ENCODE data around the gene KCNIP2. TPM values are rescaled to one million over a fixed set of nuclear protein-coding genes. Genes with fewer than 3 reads are reported as not detected.
A peak's percentile ranks its signal among the peaks of the same experiment; 100 is the strongest.

Gene KCNIP2
- total and polyA plus RNA-seq, 2 donors (not counting 3 experiments of a cell fraction or from before 2014, with no cell fraction given) = 0.36 to 2.2 TPM

DNA sequence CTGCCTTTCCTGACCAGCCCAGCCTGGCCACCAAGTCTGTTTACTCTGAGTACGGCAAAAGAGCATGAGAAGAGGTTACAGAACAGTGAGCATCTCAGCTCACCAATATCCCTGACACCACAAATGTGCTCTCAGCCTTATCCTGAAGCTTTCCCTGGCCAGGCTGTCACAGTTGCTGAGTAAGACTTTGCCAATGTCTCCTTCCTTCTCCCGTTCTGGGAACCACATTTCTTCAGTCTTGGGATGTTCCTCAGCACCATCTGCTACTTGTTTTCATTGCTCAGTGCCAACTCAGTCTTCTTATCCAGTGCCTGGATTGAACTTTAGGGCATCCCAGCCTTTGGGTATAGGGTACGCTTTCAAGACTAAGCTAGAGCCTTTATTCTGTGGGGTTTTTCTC lies 7.1 kb upstream of the KCNIP2 start:
- Histone ChIP-seq H3K9ac (replicated peaks; ENCODE audit: extremely low read depth, insufficient read depth, low read length) (no peak overlapping the region), H3K4me2 (ENCODE audit: insufficient read depth, low read length) (no peak overlapping the region), H3K36me3 (ENCODE audit: control insufficient read depth in 2 of 2, extremely low read depth in 1 of 2, insufficient read depth in 2 of 2, low read length in 2 of 2) (no peaks in the 10 kb centered on the region), H3K4me1 (ENCODE audit: control insufficient read depth, extremely low read depth, insufficient read depth, low read length) (peaks cover 26% of the 10 kb centered on the region), H3K27ac (ENCODE audit: insufficient read depth, low read depth, low read length) (no peak overlapping the region), H3K27me3 (ENCODE audit: control insufficient read depth in 2 of 2, insufficient read depth in 2 of 2, low read length in 2 of 2) (no peaks in the 10 kb centered on the region), H3K9me3 (replicated peaks; ENCODE audit: control insufficient read depth, insufficient read depth, low read length) (no peaks in the 10 kb centered on the region), H4K20me1 (replicated peaks; ENCODE audit: control insufficient read depth, extremely low read depth, insufficient read depth, low read length) (no peaks in the 10 kb centered on the region), H3K9me1 (replicated peaks; ENCODE audit: control insufficient read depth, extremely low read depth, insufficient read depth, low read length) (no peaks in the 10 kb centered on the region), H3K79me2 (ENCODE audit: control insufficient read depth, insufficient read depth, low read length) (no peaks in the 10 kb centered on the region), H2AFZ (ENCODE audit: low read depth, low read length) (no peak overlapping the region), H3K4me3 (replicated peaks in 1 of 3; ENCODE audit: insufficient read depth in 1 of 3, low read depth in 1 of 3, low read length in 3 of 3) (no peak overlapping the region)
- POLR2A ChIA-PET = no interaction called here
- TF ChIP-seq, protein P1, sequence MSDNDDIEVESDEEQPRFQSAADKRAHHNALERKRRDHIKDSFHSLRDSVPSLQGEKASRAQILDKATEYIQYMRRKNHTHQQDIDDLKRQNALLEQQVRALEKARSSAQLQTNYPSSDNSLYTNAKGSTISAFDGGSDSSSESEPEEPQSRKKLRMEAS (IDR thresholded peaks at IDR 0.05; ENCODE audit: insufficient read depth, insufficient read length) = no peak
- TF ChIP-seq MYC (IDR thresholded peaks at IDR 0.05; ENCODE audit: low read depth, low read length) = no peak
- TF ChIP-seq, protein P2, sequence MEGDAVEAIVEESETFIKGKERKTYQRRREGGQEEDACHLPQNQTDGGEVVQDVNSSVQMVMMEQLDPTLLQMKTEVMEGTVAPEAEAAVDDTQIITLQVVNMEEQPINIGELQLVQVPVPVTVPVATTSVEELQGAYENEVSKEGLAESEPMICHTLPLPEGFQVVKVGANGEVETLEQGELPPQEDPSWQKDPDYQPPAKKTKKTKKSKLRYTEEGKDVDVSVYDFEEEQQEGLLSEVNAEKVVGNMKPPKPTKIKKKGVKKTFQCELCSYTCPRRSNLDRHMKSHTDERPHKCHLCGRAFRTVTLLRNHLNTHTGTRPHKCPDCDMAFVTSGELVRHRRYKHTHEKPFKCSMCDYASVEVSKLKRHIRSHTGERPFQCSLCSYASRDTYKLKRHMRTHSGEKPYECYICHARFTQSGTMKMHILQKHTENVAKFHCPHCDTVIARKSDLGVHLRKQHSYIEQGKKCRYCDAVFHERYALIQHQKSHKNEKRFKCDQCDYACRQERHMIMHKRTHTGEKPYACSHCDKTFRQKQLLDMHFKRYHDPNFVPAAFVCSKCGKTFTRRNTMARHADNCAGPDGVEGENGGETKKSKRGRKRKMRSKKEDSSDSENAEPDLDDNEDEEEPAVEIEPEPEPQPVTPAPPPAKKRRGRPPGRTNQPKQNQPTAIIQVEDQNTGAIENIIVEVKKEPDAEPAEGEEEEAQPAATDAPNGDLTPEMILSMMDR (IDR thresholded peaks at IDR 0.05; ENCODE audit: extremely low read depth in 1 of 2, insufficient read depth in 1 of 2, low read depth in 1 of 2, low read length in 2 of 2) = no peak
- no peak for TF ChIP-seq GATA2 (IDR thresholded peaks at IDR 0.05; ENCODE audit: insufficient read depth, insufficient read length, low read depth, low read length)
- TF ChIP-seq POLR2A (IDR thresholded peaks at IDR 0.05; ENCODE audit: low read depth, low read length) = no peak
- FAIRE-seq (no peak), DNase-seq (ENCODE audit: low read depth, low spot score) (no peak)
- intact Hi-C loops (cut with micrococcal nuclease) = no loop called here
- no TSS peak for BruUV-seq (replicated peaks)
- CTCF ChIA-PET = interaction anchor here (1.9 to 2.7 kb wide), 2 partner anchors 10 to 159 kb away, joined by 7 to 27 read pairs; no protein-coding TSS in a partner anchor
- dilution Hi-C loops (cut with MboI; ENCODE audit: extremely low pct_ligation_motif_present, low sequenced_read_pairs) = no loop called here

- no peaks in the 10 kb centered on the region for H3K9me1 ChIP-seq (replicated peaks; ENCODE audit: control insufficient read depth, extremely low read depth, insufficient read depth, low read length)
- intact Hi-C loops (cut with micrococcal nuclease) = loop anchor here (1.0 to 5.0 kb wide), 2 partner anchors 9 to 88 kb away; no protein-coding TSS in a partner anchor
- TF ChIP-seq POLR2A (IDR thresholded peaks at IDR 0.05; ENCODE audit: low read depth, low read length) (no peak), EZH2 (IDR thresholded peaks at IDR 0.05; ENCODE audit: borderline replicate concordance, low read depth, low read length, severe bottlenecking) (no peak), GATA2 (IDR thresholded peaks at IDR 0.05; ENCODE audit: insufficient read depth, insufficient read length, low read depth, low read length) (no peak), JUN (IDR thresholded peaks at IDR 0.05; ENCODE audit: borderline replicate concordance, insufficient read depth, insufficient read length, low read depth) (no peak), MYC (IDR thresholded peaks at IDR 0.05; ENCODE audit: low read depth, low read length) (no peak), FOS (IDR thresholded peaks at IDR 0.05; ENCODE audit: borderline replicate concordance, insufficient read depth, low read length) (no peak), POLR2AphosphoS5 (IDR thresholded peaks at IDR 0.05; ENCODE audit: insufficient read depth, low read depth, low read length) (no peak)
- TF ChIP-seq, protein P2 (IDR thresholded peaks at IDR 0.05; ENCODE audit: extremely low read depth in 1 of 2, insufficient read depth in 1 of 2, low read depth in 1 of 2, low read length in 2 of 2) = no peak
- TF ChIP-seq, protein P1 (IDR thresholded peaks at IDR 0.05; ENCODE audit: insufficient read depth, insufficient read length) = no peak
- H3K4me3 ChIP-seq (replicated peaks in 1 of 3; ENCODE audit: insufficient read depth in 1 of 3, low read depth in 1 of 3, low read length in 3 of 3) = no peak overlapping the region
- H3K9ac ChIP-seq (replicated peaks; ENCODE audit: extremely low read depth, insufficient read depth, low read length) = no peak overlapping the region
- no peaks in the 10 kb centered on the region for H4K20me1 ChIP-seq (replicated peaks; ENCODE audit: control insufficient read depth, extremely low read depth, insufficient read depth, low read length)
- peak overlapping the region; percentile 7 for H2AFZ ChIP-seq (ENCODE audit: low read depth, low read length)
- TSS peak; percentile 58 for BruUV-seq (replicated peaks)
- FAIRE-seq (no peak), DNase-seq (ENCODE audit: low read depth, low spot score) (no peak)
- dilution Hi-C loops (cut with MboI; ENCODE audit: extremely low pct_ligation_motif_present, low sequenced_read_pairs) = no loop called here
- H3K27me3 ChIP-seq (ENCODE audit: control insufficient read depth in 2 of 2, insufficient read depth in 2 of 2, low read length in 2 of 2) = no peaks in the 10 kb centered on the region
- H3K79me2 ChIP-seq (ENCODE audit: control insufficient read depth, insufficient read depth, low read length) = no peaks in the 10 kb centered on the region
- POLR2A ChIA-PET = interaction anchor here (1.0 kb wide), 1 partner anchor 89 kb away, joined by 3 read pairs; no protein-coding TSS in a partner anchor
- CTCF ChIA-PET = interaction anchor here (0.7 to 3.6 kb wide), 16 partner anchors 8 to 263 kb away, joined by 3 to 41 read pairs (median 6); partner anchors contain the start of gene OGA
- H3K4me2 ChIP-seq (ENCODE audit: insufficient read depth, low read length) = peak overlapping the region; percentile 18
- H3K27ac ChIP-seq (ENCODE audit: insufficient read depth, low read depth, low read length) = peak overlapping the region; percentile 71
- no peaks in the 10 kb centered on the region for H3K36me3 ChIP-seq (ENCODE audit: control insufficient read depth in 2 of 2, extremely low read depth in 1 of 2, insufficient read depth in 2 of 2, low read length in 2 of 2)
- no peaks in the 10 kb centered on the region for H3K9me3 ChIP-seq (replicated peaks; ENCODE audit: control insufficient read depth, insufficient read depth, low read length)
- peaks cover 26% of the 10 kb centered on the region for H3K4me1 ChIP-seq (ENCODE audit: control insufficient read depth, extremely low read depth, insufficient read depth, low read length)
Observed at GRCh38 chr10:101848894-101849351, 5.3 kb upstream of the KCNIP2 start.

Data from endothelial cell of umbilical vein (primary cell).